GM19035 (cell line): Measurements from ENCODE around the gene SNAPC5.
"Not testable (repeated sequence)": the region's sequence is repeated elsewhere in the genome, so short reads cannot be mapped to it uniquely, and the experiment has no call there.

Experiments
- ATAC-seq: cut with Tn5 transposase; IDR thresholded peaks from one replicate; pipeline ENCODE4 v1.9.1; 2021; ENCODE audit not compliant: unreplicated experiment

Gene SNAPC5

GRCh38 chr15:66497502-66498455 is at the start of gene SNAPC5:
SNAPC5 (minus strand) TSS chr15:66497762; CDS start chr15:66497731, 31 bp downstream.
- ATAC-seq: peak; percentile 91

GRCh38 chr15:66545255-66545654 is 47.7 kb upstream of the SNAPC5 start:
- no peak for ATAC-seq

- ATAC-seq: no peak
Measured at GRCh38 chr15:66542896-66543295, 45.3 kb upstream of the SNAPC5 start.

GRCh38 chr15:66535056-66535455 is 37.5 kb upstream of the SNAPC5 start:
- ATAC-seq: no peak

GRCh38 chr15:66524838-66525237 is 27.3 kb upstream of the SNAPC5 start:
- no peak for ATAC-seq

GRCh38 chr15:66523926-66524325 is 26.4 kb upstream of the SNAPC5 start:
- no peak for ATAC-seq

GRCh38 chr15:66515901-66516322 is 18.4 kb upstream of the SNAPC5 start:
- no peak for ATAC-seq

GRCh38 chr15:66514586-66514985 is 17.0 kb upstream of the SNAPC5 start:
- ATAC-seq: no peak

- ATAC-seq: no peak
Measured at GRCh38 chr15:66508293-66508883, 10.8 kb upstream of the SNAPC5 start.

- ATAC-seq: no peak
Measured at GRCh38 chr15:66505818-66506217, 8.3 kb upstream of the SNAPC5 start.

GRCh38 chr15:66505430-66505811 is 7.9 kb upstream of the SNAPC5 start:
- ATAC-seq: peak; percentile 1

GRCh38 chr15:66504563-66505429 is 7.2 kb upstream of the SNAPC5 start, which contains the start of the genes RPL4 and ZWILCH:
RPL4 (minus strand) TSS chr15:66504855; CDS start chr15:66504790, 65 bp downstream.
ZWILCH (plus strand) TSS chr15:66505326; CDS start chr15:66505339, 13 bp downstream.
- ATAC-seq: peak; percentile 80

GRCh38 chr15:66503780-66504562 is 6.4 kb upstream of the SNAPC5 start:
- no peak for ATAC-seq

- not testable (repeated sequence) for ATAC-seq
Measured at GRCh38 chr15:66503041-66503648, 5.6 kb upstream of the SNAPC5 start.

- ATAC-seq: no peak
Measured at GRCh38 chr15:66502491-66502890, 4.9 kb upstream of the SNAPC5 start.

GRCh38 chr15:66500346-66500745 is 2.8 kb upstream of the SNAPC5 start:
- ATAC-seq: not testable (repeated sequence)

- no peak for ATAC-seq
Measured at GRCh38 chr15:66498501-66499386, 1.2 kb upstream of the SNAPC5 start.

GRCh38 chr15:66496951-66497501 is 536 bp downstream of the SNAPC5 start:
- no peak for ATAC-seq
